ENCODE data around the gene CD8B2.
"Not testable (repeated sequence)": the region's sequence is repeated elsewhere in the genome, so short reads cannot be mapped to it uniquely, and the experiment has no call there.

CD8B2 gene

GRCh38 chr2:106513391-106513790, 26.2 kb downstream of the CD8B2 start:
- DNase-seq: not testable (repeated sequence)

- not testable (repeated sequence) for DNase-seq
These were observed 27.7 kb downstream of the CD8B2 start for GRCh38 chr2:106514827-106515226.

GRCh38 chr2:106516436-106516835, 29.3 kb downstream of the CD8B2 start:
- no peak for DNase-seq

DNA sequence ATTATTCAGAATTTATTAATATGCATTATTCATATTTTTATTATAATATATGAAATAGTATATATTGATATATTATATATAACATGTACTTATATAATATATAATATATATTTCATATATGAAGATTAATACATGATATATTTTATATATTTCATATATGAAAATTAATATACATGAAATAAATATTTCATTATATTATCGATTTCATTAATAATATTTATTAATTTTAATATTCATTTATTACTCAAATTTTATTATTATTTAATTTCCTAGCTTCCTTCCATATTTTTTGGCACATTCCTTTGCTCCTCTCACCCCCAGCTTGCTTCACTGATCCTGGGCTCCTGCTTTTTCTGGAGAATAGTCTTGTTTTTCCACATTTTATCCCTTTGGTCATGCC, 29.7 kb downstream of the CD8B2 start:
- no peak for DNase-seq

- DNase-seq: no peak
These were observed 30.2 kb downstream of the CD8B2 start for GRCh38 chr2:106517329-106517728.

DNA sequence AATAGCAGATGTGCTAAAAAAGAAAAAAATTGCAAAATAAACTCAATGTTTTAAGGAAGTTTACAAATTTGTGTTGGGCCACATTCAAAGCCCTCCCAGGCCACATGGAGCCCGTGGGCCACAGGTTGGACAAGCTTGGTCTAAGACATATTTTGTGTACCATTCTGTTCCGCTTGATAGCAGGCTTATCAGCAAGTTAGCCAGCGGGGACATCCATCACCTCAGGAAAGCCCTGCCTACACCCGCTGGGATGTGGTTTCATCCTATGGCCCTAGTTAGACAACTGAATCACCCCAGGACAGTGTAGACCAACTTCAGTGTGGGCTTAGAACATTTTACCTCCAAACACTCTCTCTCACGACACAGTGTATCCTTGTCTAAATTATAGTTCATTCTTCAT, 32.6 kb downstream of the CD8B2 start:
- no peak for DNase-seq

DNA sequence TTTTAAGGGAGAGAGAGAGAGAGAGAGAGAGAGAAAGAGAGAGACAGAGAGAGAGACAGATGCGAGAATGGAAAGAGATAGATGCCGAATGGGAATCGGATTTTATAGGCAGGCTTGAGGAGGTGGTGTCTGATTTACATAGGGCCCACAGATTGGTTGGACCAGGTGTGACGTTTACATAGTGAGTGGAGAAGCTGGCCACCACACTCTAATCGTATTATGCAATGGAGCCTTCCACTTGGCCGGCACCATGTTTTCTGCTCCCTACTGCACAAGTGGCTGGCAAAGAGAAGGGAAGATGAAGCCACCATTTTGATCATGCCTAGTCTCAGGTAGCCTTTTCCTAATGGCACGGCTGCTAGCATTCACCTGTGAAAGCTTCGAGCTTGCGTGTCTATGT, 33.9 kb downstream of the CD8B2 start:
- DNase-seq: no peak

DNA sequence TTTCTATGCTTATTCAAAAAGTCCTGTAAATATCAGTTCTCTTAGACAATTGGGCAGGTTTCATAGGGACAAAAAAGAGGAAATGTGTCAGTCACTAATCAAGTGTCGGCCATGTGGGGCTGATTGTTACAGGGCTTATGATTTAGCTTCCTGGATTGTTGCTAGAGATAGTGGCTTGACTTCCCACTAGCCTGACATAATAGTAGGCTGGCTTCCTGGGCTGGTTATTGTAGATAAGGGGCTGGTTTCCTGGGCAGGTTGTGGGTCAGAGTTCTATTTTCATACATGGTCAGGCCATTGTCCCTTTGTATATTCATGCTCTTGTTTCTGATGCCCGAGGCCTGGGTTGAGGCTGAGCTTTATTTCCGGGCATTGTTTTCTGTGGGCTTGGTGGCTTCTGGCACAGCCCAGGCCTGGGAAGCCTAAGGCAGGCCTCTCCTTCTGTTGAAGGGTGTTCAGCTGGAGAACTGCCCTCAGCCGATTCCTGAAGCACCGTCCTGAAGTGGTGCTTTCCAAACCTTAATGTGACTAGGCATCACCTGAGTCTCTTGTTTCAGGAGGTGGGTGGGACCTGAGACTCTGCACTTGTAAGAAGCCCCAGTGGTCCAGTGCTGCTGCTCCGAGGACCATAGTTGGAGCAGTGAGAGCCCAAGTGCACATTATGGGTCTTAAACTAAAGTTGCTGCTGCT, 37.0 kb downstream of the CD8B2 start:
- DNase-seq: no peak

- no peak for DNase-seq
These were observed 43.7 kb downstream of the CD8B2 start for GRCh38 chr2:106530866-106531265.

DNA sequence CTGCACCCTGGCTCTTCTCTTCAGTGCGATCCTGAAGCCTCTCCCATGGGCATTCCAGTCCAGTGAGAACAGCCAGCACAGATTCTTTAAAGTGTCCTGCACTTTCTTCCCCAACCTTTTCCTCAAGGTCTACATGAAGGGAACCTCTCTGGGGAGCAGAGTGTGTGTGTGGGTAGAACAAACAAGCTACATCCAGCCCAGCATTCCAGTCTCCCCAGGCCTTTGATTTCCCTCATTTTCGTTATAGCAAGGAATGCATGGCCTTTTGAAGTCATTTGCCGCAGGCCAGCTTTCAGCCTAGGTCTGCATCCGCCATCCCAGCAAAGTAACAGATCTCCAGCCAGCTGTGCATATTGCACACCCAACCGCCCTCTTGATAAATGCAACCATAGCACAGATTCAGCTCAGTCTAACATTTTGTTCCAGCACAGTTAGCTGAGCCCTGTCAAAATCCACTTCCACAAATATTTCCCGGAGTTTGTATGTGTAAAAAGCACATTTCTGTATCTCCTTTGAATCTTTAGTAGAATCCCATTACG, 44.6 kb downstream of the CD8B2 start:
- no peak for DNase-seq

GRCh38 chr2:106532236-106532635, 45.1 kb downstream of the CD8B2 start:
- DNase-seq: no peak

GRCh38 chr2:106534471-106534870, 47.3 kb downstream of the CD8B2 start:
- no peak for DNase-seq

DNA sequence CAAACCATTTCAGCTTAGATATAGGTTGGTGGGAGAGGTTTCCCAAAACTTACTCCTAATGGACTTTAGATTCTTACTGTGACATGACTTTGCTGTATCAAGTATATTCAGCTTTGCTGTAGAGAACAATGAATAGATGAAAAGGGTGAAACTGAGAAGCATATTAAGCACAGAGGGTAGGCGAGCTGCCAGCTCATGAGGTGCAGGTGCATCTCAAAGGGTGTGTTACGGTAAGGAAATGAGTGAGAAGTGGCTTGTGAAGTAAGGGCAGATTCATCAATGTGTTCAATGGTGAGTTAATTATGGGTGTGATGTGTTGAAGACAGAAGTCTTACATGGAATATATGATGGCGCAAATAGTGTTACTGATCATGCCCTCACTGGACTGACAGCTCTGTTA, 49.3 kb downstream of the CD8B2 start:
- DNase-seq: no peak

- DNase-seq: no peak
These were observed 49.9 kb downstream of the CD8B2 start for GRCh38 chr2:106537047-106537446.

- no peak for DNase-seq
These were observed 50.6 kb downstream of the CD8B2 start for GRCh38 chr2:106537791-106538191.

GRCh38 chr2:106540886-106541285, 53.7 kb downstream of the CD8B2 start:
- DNase-seq: no peak

DNA sequence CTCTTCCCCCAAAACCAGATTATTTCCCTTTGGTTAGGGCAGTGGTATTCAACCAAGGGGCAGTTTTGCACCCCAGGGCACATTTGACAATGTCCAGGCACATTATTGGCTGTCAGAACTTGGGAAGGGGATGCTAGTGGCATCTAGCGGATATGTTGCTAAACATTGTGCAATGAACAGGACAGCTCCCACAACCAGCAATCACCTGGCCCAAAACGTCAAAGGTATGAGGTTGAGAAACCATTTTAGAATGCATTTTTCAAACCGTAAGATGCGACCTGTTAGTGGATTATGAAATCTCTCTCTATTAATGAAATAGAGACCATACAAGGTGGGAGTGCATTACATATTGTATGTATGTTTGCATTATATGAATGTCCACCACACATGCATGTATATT, 54.2 kb downstream of the CD8B2 start:
- DNase-seq: no peak

- peak; percentile 89 to 91 for DNase-seq
These were observed 55.7 kb downstream of the CD8B2 start for GRCh38 chr2:106542746-106543359.

DNA sequence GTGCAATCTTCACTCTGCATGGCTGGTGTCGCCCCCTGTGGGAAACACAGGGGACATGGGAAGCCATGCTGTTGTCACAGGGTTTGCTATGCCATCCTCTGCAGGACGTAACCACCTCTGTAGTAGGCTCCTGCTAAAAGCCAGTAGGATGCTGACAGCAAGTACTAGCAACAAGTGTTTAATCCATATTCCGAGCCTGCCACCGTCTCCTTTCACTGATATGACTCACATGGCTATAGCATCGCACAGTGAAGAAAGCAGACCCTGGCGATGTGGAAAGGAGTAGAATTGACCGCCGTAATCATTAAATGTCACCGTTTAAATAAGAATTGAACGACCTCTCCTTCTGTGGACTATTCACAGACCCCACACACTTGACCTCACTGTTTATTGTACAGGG, 57.8 kb downstream of the CD8B2 start:
- DNase-seq: no peak

DNA sequence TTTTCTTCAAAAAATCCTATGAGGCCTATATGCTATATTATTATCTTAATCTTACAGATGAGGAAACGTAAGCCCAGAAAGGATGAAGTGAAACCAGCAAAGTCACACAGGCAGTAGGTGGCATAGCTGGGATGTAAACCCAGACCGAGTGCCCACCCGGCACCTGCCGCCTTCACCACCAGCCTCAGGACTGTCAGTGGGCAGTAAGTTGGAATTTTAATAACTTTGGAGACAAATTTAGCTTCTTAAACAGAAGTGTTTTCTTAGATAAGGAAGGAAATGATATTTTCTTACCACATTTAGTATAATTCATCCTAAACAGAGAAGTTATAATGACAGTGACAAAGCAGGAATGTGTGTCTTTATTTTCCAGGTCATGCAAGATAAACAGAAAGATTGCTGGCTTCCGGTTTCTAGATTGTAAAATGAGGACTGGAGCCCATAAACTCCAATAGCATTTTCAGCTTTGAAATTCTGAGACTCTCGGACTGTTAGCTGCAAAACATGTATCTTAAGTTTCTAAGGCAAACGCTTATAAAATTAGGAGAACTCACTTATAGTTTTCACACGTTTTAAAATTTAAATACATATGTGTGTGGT, 59.3 kb downstream of the CD8B2 start:
- no peak for DNase-seq

GRCh38 chr2:106547164-106547903, 60.2 kb downstream of the CD8B2 start:
- DNase-seq: no peak

DNA sequence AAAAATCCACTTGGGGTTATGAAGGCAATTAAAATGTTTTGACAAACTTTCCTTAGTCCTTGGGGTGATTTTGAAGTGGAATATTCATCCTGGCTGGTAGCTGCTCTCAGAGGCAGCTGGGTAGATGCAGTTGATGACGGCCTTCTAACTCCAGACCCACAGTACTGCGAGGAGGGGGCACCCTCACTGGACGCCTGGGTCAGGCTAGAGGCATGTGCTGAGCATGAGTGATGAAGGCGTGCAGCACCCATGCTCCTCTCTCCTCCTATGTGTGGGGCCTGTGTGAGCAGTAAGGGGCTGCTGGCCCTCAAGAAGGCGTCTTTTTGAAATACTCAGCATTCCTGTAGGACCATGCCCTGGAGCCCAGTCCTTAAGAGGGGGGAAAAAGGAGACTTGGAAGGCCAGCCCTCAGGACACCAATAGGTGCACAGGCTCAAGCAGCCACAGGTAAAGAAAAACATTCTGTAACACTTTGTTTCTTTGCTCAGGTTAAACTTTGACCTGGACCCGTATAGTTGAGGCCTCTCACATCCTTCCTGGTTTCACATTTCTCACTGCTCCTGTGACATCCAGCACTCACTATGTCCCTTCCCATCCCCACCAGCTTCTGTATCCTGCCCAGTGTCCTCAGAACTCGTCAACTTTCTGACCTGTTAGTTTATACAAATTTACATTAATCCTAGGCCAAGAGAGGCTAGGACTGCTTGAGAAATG, 64.4 kb downstream of the CD8B2 start:
- no peak for DNase-seq

DNA sequence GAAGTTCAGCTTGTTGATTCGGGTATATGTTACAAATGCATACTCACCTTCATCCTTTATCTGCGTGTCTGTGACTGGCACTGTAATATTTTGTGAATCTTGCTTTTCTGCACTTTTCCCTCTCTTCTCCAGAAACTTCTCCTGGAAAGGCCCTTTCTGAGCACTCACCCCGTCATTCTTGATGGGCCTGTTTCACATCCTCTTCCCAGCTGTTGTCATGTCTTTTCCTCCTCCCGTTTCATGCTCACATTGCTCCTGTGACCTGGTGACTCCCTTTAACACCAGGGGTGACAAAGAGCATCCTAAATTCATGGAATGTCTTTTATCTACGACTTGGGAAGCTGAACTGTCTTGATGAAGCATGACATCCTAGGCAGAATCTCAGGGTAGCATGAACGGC, 65.8 kb downstream of the CD8B2 start:
- no peak for DNase-seq
